ENCODE measurements around the gene PRR5L. TPM values are rescaled to one million over a fixed set of nuclear protein-coding genes. Genes with fewer than 3 reads are reported as not detected.

The PRR5L gene
- total and polyA plus RNA-seq, 2 experiments from 2014 or later, result 3.1 to 8.9 TPM

GRCh38 chr11:36274414-36274813, 21.7 kb upstream of the PRR5L start:
- DNase-seq (ENCODE audit: low spot score), result no peak
- no peaks in the 10 kb centered on the region for H4K20me1 ChIP-seq (replicated peaks; ENCODE audit: insufficient read depth)
- TF ChIP-seq POLR2AphosphoS5 (IDR thresholded peaks at IDR 0.05; ENCODE audit: low read depth) (no peak), REST (IDR thresholded peaks at IDR 0.05; ENCODE audit: unreplicated experiment) (no peak), ZNF462 (CRISPR knock-in tag; IDR thresholded peaks at IDR 0.05) (no peak), ZNF331 (CRISPR knock-in tag; IDR thresholded peaks at IDR 0.05; ENCODE audit: low read depth) (no peak), NANOG (IDR thresholded peaks at IDR 0.05; ENCODE audit: borderline replicate concordance) (no peak), ZNF114 (CRISPR knock-in tag; IDR thresholded peaks at IDR 0.05) (no peak), EZH2 (IDR thresholded peaks at IDR 0.05; ENCODE audit: low read depth, unreplicated experiment) (no peak), ETS1 (IDR thresholded peaks at IDR 0.05) (no peak), CREB1 (CRISPR knock-in tag; IDR thresholded peaks at IDR 0.05; ENCODE audit: low read depth) (no peak), EZH2phosphoT487 (IDR thresholded peaks at IDR 0.05; ENCODE audit: unreplicated experiment) (no peak), STAT1 (IDR thresholded peaks at IDR 0.05; ENCODE audit: unreplicated experiment) (no peak), JUNB (IDR thresholded peaks at IDR 0.05; ENCODE audit: unreplicated experiment) (no peak), CTCF (conservative IDR thresholded peaks at IDR 0.05; ENCODE audit: low read depth in 2 of 2) (no peak)
- H3K36me3 ChIP-seq (ENCODE audit: insufficient read depth), result no peaks in the 10 kb centered on the region
- H3K4me1 ChIP-seq (ENCODE audit: insufficient read depth), result no peaks in the 10 kb centered on the region
- no peak overlapping the region for H3K27ac ChIP-seq (ENCODE audit: low read depth)
- no peaks in the 10 kb centered on the region for H3K9me3 Mint-ChIP-seq
- no peak overlapping the region for H3K27ac Mint-ChIP-seq
- H3K36me3 Mint-ChIP-seq (ENCODE audit: low read depth), result peaks cover 9% of the 10 kb centered on the region
- H3K27me3 ChIP-seq (ENCODE audit: insufficient read depth), result no peaks in the 10 kb centered on the region
- H2AFZ ChIP-seq, result no peak overlapping the region
- H3K4me3 Mint-ChIP-seq, result no peak overlapping the region
- H3K9me2 ChIP-seq (ENCODE audit: insufficient read depth), result no peaks in the 10 kb centered on the region
- no peak overlapping the region for H3K4me2 ChIP-seq
- H3K4me3 ChIP-seq, result no peak overlapping the region
- H3K27me3 Mint-ChIP-seq (ENCODE audit: insufficient read depth, low read depth, poor library complexity), result peaks cover 6% of the 10 kb centered on the region
- no peak for ATAC-seq
- H3K4me1 Mint-ChIP-seq, result no peaks in the 10 kb centered on the region
- H3K79me2 ChIP-seq (replicated peaks; ENCODE audit: insufficient read depth), result no peaks in the 10 kb centered on the region
- H3F3A ChIP-seq (replicated peaks; ENCODE audit: low read depth), result no peaks in the 10 kb centered on the region

Measured in GM23338 (cell line).